WTC11 (cell line): ENCODE results near the gene LPP. TPM values are rescaled to one million over a fixed set of nuclear protein-coding genes. Genes with fewer than 3 reads are reported as not detected.

Source experiments
- ATAC-seq: fragments of 200-7000 bp; cut with Tn5 transposase; 2 replicates; pipeline ENCODE4 v1.10.0; 2021; ENCODE audit warnings: mild to moderate bottlenecking, moderate library complexity
- CTCF ChIA-PET: fragments of 300-600 bp; sonication (Branson Sonifier 250); formaldehyde crosslinking; loops from one replicate; lab custom pipeline; 2021; ENCODE audit warnings: antibody characterized with exemption; lab: Charles Lee
- POLR2A ChIA-PET: fragments of 350-600 bp; sonication (Branson Sonifier 250); formaldehyde crosslinking; loops from one replicate; lab custom pipeline; 2021; ENCODE audit warnings: antibody characterized with exemption; lab: Charles Lee
- DNase-seq: peaks from one replicate; pipeline ENCODE4 v3.0.0; 2021; ENCODE audit warnings: low spot score
- H3K27ac Mint-ChIP-seq: 2 replicates; pipeline ENCODE4 v1.8.0; 2021; ENCODE audit warnings: mixed read lengths
- H3K27me3 Mint-ChIP-seq: 2 replicates; pipeline ENCODE4 v1.8.0; 2021; ENCODE audit warnings: low read depth, mild to moderate bottlenecking, moderate library complexity, mixed read lengths
- H3K36me3 Mint-ChIP-seq: 2 replicates; pipeline ENCODE4 v1.8.0; 2021; ENCODE audit warnings: mixed read lengths
- H3K4me1 Mint-ChIP-seq: 2 replicates; pipeline ENCODE4 v1.8.0; 2022; ENCODE audit warnings: mixed read lengths
- H3K4me3 Mint-ChIP-seq: 2 replicates; pipeline ENCODE4 v1.8.0; 2021; ENCODE audit warnings: mild to moderate bottlenecking, moderate library complexity, mixed read lengths
- H3K9me3 Mint-ChIP-seq: 2 replicates; pipeline ENCODE4 v1.8.0; 2021; ENCODE audit warnings: mixed read lengths
- ELF4 ChIP-seq: sonication (generic); formaldehyde crosslinking; IDR thresholded peaks from 2 replicates; pipeline ENCODE4 v1.8.1; 2022; ENCODE audit warnings: low read depth, mild to moderate bottlenecking, moderate library complexity, missing genetic modification reagents
- ESRRA ChIP-seq: sonication (generic); formaldehyde crosslinking; IDR thresholded peaks from 2 replicates; pipeline ENCODE4 v1.8.1; 2022; ENCODE audit warnings: mild to moderate bottlenecking, missing genetic modification reagents, borderline replicate concordance
- FOXP1 ChIP-seq: sonication (generic); formaldehyde crosslinking; IDR thresholded peaks from 2 replicates; pipeline ENCODE4 v1.8.0; 2022; ENCODE audit warnings: missing genetic modification reagents, mild to moderate bottlenecking, moderate library complexity, borderline replicate concordance
- GRHL2 ChIP-seq: fragments of 250-450 bp; sonication (Bioruptor Pico); IDR thresholded peaks from 2 replicates; pipeline ENCODE4 v1.8.0; 2022; ENCODE audit warnings: mild to moderate bottlenecking, moderate library complexity; ENCODE audit not compliant: insufficient replicate concordance, severe bottlenecking
- IRF2 ChIP-seq: sonication (generic); formaldehyde crosslinking; IDR thresholded peaks from 2 replicates; pipeline ENCODE4 v1.8.0; 2022; ENCODE audit warnings: low read depth, missing genetic modification reagents, borderline replicate concordance
- JUN ChIP-seq: sonication (generic); formaldehyde crosslinking; IDR thresholded peaks from 2 replicates; pipeline ENCODE4 v1.8.0; 2023; ENCODE audit warnings: mild to moderate bottlenecking, missing genetic modification reagents
- KAT7 ChIP-seq: sonication (generic); formaldehyde crosslinking; IDR thresholded peaks from 2 replicates; pipeline ENCODE4 v1.8.1; 2023; ENCODE audit warnings: missing genetic modification reagents, mild to moderate bottlenecking, borderline replicate concordance
- NFYB ChIP-seq: sonication (generic); formaldehyde crosslinking; conservative IDR thresholded peaks from 2 replicates; pipeline ENCODE4 v1.8.0; 2022; ENCODE audit warnings: low read depth, missing genetic modification reagents
- NR1H2 ChIP-seq: sonication (generic); formaldehyde crosslinking; IDR thresholded peaks from 2 replicates; pipeline ENCODE4 v1.9.0; 2021; ENCODE audit warnings: mild to moderate bottlenecking, moderate library complexity, missing genetic modification reagents
- RELA ChIP-seq: sonication (generic); formaldehyde crosslinking; IDR thresholded peaks from 2 replicates; pipeline ENCODE4 v1.8.1; 2022; ENCODE audit warnings: missing genetic modification reagents, mild to moderate bottlenecking, borderline replicate concordance
- RORB ChIP-seq: fragments of 250-450 bp; sonication (Bioruptor Pico); IDR thresholded peaks from 2 replicates; pipeline ENCODE4 v1.9.0; 2021; ENCODE audit warnings: mild to moderate bottlenecking
- SMAD4 ChIP-seq: sonication (generic); formaldehyde crosslinking; IDR thresholded peaks from 2 replicates; pipeline ENCODE4 v1.8.0; 2022; ENCODE audit warnings: mild to moderate bottlenecking, missing genetic modification reagents
- TEAD4 ChIP-seq: sonication (generic); formaldehyde crosslinking; IDR thresholded peaks from 2 replicates; pipeline ENCODE4 v1.8.0; 2022; ENCODE audit warnings: mild to moderate bottlenecking, missing genetic modification reagents
- ZNF232 ChIP-seq: sonication (generic); formaldehyde crosslinking; IDR thresholded peaks from 2 replicates; pipeline ENCODE4 v1.8.0; 2022; ENCODE audit warnings: mild to moderate bottlenecking, missing genetic modification reagents
- ZNF317 ChIP-seq: sonication (generic); formaldehyde crosslinking; IDR thresholded peaks from 2 replicates; pipeline ENCODE4 v1.8.1; 2023; ENCODE audit warnings: low read depth, mild to moderate bottlenecking, moderate library complexity, missing genetic modification reagents, borderline replicate concordance
- ZNF671 ChIP-seq: fragments of 250-450 bp; sonication (Bioruptor Pico); IDR thresholded peaks from 2 replicates; pipeline ENCODE4 v1.8.0; 2021; ENCODE audit warnings: mild to moderate bottlenecking
- total RNA-seq: library from RNA; stranded (reverse); gene quantifications from 3 replicates; pipeline ENCODE4 v1.2.3, GENCODE V29; 2021
- TF ChIP-seq, protein P1 (sequence below): sonication (generic); formaldehyde crosslinking; IDR thresholded peaks from 2 replicates; pipeline ENCODE4 v1.8.1; 2023; ENCODE audit warnings: mild to moderate bottlenecking, missing genetic modification reagents
- TF ChIP-seq, protein P2 (sequence below): sonication (generic); formaldehyde crosslinking; IDR thresholded peaks from 2 replicates; pipeline ENCODE4 v1.8.0; 2023; ENCODE audit warnings: missing genetic modification reagents
- TF ChIP-seq, protein P3 (sequence below): sonication (generic); formaldehyde crosslinking; IDR thresholded peaks from 2 replicates; pipeline ENCODE4 v1.8.0; 2022; ENCODE audit warnings: mild to moderate bottlenecking, missing genetic modification reagents
- TF ChIP-seq, protein P4 (sequence below): sonication (generic); formaldehyde crosslinking; IDR thresholded peaks from 2 replicates; pipeline ENCODE4 v1.8.1; 2023; ENCODE audit warnings: mild to moderate bottlenecking, missing genetic modification reagents, moderate library complexity
- TF ChIP-seq, protein P5 (sequence below): sonication (generic); formaldehyde crosslinking; IDR thresholded peaks from 2 replicates; pipeline ENCODE4 v1.8.0; 2022; ENCODE audit warnings: mild to moderate bottlenecking, missing genetic modification reagents
- TF ChIP-seq, protein P6 (sequence below): sonication (generic); formaldehyde crosslinking; conservative IDR thresholded peaks from 2 replicates; pipeline ENCODE4 v1.8.1; 2022; ENCODE audit warnings: mild to moderate bottlenecking, missing genetic modification reagents
- TF ChIP-seq, protein P7 (sequence below): fragments of 200-600 bp; IDR thresholded peaks from 2 replicates; pipeline ENCODE4 v1.8.0; 2022; ENCODE audit warnings: antibody characterized with exemption
- TF ChIP-seq, protein P8 (sequence below): fragments of 250-450 bp; sonication (Bioruptor Pico); IDR thresholded peaks from 2 replicates; pipeline ENCODE4 v1.9.0; 2021; ENCODE audit warnings: moderate library complexity, mild to moderate bottlenecking, inconsistent platforms, borderline replicate concordance

The LPP gene
- total RNA-seq, 1 experiment from 2014 or later = 49.6 TPM

DNA sequence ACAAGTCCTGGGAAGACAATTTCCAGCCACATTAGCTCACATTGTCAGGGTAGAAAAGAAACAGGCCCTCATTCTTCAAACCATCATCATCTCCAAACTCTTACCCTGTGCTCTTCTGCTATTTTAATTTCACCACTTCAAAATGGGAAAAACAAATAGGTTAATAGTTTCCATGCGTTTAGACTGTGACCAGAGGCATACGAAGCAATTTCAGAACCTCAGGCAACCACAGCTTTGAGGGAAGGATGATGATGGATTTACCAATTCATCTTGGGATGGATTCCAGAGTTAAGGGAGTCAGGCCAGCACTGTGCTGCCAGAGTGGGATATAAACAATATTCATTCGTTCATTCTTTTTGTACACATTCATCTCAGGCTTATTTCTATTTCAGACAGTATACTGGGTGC, 710.0 kb downstream of the LPP start:
- H3K4me1 Mint-ChIP-seq = no peaks in the 10 kb centered on the region
- no peak for TF ChIP-seq JUN (CRISPR knock-in tag)
- no peak for TF ChIP-seq RORB (CRISPR knock-in tag)
- TF ChIP-seq FOXP1 = no peak
- TF ChIP-seq ZNF317 (CRISPR knock-in tag) = no peak
- no peak for TF ChIP-seq NR1H2 (CRISPR knock-in tag)
- TF ChIP-seq, protein P1, sequence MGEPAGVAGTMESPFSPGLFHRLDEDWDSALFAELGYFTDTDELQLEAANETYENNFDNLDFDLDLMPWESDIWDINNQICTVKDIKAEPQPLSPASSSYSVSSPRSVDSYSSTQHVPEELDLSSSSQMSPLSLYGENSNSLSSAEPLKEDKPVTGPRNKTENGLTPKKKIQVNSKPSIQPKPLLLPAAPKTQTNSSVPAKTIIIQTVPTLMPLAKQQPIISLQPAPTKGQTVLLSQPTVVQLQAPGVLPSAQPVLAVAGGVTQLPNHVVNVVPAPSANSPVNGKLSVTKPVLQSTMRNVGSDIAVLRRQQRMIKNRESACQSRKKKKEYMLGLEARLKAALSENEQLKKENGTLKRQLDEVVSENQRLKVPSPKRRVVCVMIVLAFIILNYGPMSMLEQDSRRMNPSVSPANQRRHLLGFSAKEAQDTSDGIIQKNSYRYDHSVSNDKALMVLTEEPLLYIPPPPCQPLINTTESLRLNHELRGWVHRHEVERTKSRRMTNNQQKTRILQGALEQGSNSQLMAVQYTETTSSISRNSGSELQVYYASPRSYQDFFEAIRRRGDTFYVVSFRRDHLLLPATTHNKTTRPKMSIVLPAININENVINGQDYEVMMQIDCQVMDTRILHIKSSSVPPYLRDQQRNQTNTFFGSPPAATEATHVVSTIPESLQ = no peak
- TF ChIP-seq ZNF232 (CRISPR knock-in tag) = no peak
- TF ChIP-seq, protein P2, sequence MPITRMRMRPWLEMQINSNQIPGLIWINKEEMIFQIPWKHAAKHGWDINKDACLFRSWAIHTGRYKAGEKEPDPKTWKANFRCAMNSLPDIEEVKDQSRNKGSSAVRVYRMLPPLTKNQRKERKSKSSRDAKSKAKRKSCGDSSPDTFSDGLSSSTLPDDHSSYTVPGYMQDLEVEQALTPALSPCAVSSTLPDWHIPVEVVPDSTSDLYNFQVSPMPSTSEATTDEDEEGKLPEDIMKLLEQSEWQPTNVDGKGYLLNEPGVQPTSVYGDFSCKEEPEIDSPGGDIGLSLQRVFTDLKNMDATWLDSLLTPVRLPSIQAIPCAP (CRISPR knock-in tag) = no peak
- TF ChIP-seq, protein P3, sequence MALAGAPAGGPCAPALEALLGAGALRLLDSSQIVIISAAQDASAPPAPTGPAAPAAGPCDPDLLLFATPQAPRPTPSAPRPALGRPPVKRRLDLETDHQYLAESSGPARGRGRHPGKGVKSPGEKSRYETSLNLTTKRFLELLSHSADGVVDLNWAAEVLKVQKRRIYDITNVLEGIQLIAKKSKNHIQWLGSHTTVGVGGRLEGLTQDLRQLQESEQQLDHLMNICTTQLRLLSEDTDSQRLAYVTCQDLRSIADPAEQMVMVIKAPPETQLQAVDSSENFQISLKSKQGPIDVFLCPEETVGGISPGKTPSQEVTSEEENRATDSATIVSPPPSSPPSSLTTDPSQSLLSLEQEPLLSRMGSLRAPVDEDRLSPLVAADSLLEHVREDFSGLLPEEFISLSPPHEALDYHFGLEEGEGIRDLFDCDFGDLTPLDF (CRISPR knock-in tag) = no peak
- CTCF ChIA-PET = interaction anchor here (1.5 kb wide), 1 partner anchor 306 kb away, joined by 3 read pairs; no protein-coding TSS in a partner anchor

DNA sequence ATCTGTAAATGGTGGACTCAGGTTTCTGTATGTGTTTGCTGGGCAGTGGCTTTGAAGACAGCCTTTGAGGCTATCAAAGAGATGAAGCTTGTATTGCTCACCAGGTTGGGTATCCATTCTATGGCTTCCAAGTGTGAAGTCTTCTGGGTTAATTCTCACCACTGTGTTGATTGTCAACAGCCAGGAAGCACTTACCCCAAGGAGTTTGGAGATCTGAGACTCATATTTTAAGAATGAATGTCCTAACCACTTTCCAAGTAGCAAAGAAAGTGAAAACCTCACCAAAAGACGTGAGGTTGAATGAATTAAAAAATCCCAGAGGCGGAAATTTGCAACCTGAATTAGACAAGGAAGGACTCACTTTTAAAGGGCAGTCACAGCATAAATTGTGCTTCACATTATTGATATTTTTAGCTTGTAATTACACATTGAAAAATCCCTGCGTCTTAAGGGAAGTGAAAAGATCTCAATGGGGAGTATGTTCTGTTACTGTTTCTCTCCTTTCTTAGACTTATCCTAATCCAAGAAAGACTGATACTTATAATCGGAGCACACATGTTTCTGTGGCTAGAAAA, 713.8 kb downstream of the LPP start:
- Mint-ChIP-seq H3K4me1 (no peaks in the 10 kb centered on the region), H3K9me3 (no peaks in the 10 kb centered on the region), H3K27ac (no peak overlapping the region), H3K36me3 (no peaks in the 10 kb centered on the region), H3K4me3 (no peak overlapping the region), H3K27me3 (no peaks in the 10 kb centered on the region)
- ChIA-PET POLR2A (no interaction called here), CTCF (interaction anchor here (1.4 kb wide), 1 partner anchor 1127 kb away, joined by 4 read pairs; no protein-coding TSS in a partner anchor)
- no peak for ATAC-seq
- TF ChIP-seq JUN (CRISPR knock-in tag) (no peak), TEAD4 (CRISPR knock-in tag) (no peak), ESRRA (CRISPR knock-in tag) (no peak), NFYB (CRISPR knock-in tag) (no peak), SMAD4 (CRISPR knock-in tag) (no peak), KAT7 (no peak), ZNF671 (CRISPR knock-in tag) (no peak), ELF4 (CRISPR knock-in tag) (no peak), IRF2 (CRISPR knock-in tag) (no peak), GRHL2 (CRISPR knock-in tag) (no peak), RELA (no peak)
- TF ChIP-seq, protein P4, sequence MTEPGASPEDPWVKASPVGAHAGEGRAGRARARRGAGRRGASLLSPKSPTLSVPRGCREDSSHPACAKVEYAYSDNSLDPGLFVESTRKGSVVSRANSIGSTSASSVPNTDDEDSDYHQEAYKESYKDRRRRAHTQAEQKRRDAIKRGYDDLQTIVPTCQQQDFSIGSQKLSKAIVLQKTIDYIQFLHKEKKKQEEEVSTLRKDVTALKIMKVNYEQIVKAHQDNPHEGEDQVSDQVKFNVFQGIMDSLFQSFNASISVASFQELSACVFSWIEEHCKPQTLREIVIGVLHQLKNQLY (CRISPR knock-in tag) = no peak
- TF ChIP-seq, protein P5, sequence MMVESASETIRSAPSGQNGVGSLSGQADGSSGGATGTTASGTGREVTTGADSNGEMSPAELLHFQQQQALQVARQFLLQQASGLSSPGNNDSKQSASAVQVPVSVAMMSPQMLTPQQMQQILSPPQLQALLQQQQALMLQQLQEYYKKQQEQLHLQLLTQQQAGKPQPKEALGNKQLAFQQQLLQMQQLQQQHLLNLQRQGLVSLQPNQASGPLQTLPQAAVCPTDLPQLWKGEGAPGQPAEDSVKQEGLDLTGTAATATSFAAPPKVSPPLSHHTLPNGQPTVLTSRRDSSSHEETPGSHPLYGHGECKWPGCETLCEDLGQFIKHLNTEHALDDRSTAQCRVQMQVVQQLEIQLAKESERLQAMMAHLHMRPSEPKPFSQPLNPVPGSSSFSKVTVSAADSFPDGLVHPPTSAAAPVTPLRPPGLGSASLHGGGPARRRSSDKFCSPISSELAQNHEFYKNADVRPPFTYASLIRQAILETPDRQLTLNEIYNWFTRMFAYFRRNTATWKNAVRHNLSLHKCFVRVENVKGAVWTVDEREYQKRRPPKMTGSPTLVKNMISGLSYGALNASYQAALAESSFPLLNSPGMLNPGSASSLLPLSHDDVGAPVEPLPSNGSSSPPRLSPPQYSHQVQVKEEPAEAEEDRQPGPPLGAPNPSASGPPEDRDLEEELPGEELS (CRISPR knock-in tag) = no peak
- TF ChIP-seq, protein P6, sequence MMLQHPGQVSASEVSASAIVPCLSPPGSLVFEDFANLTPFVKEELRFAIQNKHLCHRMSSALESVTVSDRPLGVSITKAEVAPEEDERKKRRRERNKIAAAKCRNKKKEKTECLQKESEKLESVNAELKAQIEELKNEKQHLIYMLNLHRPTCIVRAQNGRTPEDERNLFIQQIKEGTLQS (CRISPR knock-in tag) = no peak
- TF ChIP-seq, protein P7, sequence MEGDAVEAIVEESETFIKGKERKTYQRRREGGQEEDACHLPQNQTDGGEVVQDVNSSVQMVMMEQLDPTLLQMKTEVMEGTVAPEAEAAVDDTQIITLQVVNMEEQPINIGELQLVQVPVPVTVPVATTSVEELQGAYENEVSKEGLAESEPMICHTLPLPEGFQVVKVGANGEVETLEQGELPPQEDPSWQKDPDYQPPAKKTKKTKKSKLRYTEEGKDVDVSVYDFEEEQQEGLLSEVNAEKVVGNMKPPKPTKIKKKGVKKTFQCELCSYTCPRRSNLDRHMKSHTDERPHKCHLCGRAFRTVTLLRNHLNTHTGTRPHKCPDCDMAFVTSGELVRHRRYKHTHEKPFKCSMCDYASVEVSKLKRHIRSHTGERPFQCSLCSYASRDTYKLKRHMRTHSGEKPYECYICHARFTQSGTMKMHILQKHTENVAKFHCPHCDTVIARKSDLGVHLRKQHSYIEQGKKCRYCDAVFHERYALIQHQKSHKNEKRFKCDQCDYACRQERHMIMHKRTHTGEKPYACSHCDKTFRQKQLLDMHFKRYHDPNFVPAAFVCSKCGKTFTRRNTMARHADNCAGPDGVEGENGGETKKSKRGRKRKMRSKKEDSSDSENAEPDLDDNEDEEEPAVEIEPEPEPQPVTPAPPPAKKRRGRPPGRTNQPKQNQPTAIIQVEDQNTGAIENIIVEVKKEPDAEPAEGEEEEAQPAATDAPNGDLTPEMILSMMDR = no peak
- TF ChIP-seq, protein P8, sequence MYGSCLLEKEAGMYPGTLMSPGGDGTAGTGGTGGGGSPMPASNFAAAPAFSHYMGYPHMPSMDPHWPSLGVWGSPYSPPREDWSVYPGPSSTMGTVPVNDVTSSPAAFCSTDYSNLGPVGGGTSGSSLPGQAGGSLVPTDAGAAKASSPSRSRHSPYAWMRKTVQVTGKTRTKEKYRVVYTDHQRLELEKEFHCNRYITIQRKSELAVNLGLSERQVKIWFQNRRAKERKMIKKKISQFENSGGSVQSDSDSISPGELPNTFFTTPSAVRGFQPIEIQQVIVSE = no peak
- DNase-seq = no peak

More for the DNA sequence above, 710.0 kb downstream of the LPP start:
- Mint-ChIP-seq H3K27ac (no peak overlapping the region), H3K36me3 (no peaks in the 10 kb centered on the region), H3K27me3 (no peaks in the 10 kb centered on the region), H3K9me3 (no peaks in the 10 kb centered on the region), H3K4me3 (no peak overlapping the region)
- no peak for ATAC-seq
- POLR2A ChIA-PET = no interaction called here
- DNase-seq = no peak
